Activated CD4-positive, alpha-beta T cell treated with anti-CD3 and anti-CD28 coated beads, Interleukin-2, amount 50 U/mL, for 1 hour (primary cell): ENCODE data around the gene COQ5.
A peak's percentile ranks its signal among the peaks of the same experiment; 100 is the strongest.
"Not testable (repeated sequence)": the region's sequence is repeated elsewhere in the genome, so short reads cannot be mapped to it uniquely, and the experiment has no call there.

Experiments used
- DNase-seq: peaks from one replicate; pipeline ENCODE4 v3.0.0-alpha.2; 2020

The COQ5 gene, protein sequence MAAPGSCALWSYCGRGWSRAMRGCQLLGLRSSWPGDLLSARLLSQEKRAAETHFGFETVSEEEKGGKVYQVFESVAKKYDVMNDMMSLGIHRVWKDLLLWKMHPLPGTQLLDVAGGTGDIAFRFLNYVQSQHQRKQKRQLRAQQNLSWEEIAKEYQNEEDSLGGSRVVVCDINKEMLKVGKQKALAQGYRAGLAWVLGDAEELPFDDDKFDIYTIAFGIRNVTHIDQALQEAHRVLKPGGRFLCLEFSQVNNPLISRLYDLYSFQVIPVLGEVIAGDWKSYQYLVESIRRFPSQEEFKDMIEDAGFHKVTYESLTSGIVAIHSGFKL

DNA sequence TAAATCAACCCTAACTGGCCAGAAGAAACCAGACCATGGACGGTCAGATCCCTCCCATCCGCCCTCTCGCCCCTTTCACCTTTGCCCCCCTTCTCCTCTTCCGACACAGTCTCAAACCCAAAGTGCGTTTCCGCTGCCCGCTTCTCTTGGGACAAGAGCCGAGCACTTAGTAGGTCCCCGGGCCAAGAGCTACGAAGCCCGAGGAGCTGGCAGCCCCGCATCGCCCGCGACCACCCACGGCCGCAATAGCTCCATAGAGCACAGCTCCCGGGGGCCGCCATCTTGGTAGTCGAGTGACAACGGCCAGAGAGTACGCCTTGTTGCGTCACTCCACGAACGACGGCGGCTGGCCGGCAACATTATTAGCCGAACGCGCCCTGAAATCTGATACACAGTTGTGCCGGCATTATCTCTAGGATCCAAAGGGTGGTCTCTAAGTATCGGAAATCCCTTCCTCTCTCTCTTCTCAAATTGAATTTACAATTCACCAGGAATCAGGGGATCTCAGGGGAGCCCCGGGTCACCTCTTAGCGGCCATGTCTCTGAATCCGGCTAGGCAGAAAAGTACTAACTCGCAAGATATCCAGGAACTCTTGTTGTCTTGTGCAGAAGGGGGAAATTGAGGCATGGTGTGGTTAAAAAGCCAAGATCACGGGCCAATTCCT lies at the start of gene COQ5:
TSS of gene COQ5 (minus strand) at position 298 of the 665 bp plus-strand sequence. CDS start at position 281, 17 bp downstream.
- DNase-seq, result peak; percentile 83

DNA sequence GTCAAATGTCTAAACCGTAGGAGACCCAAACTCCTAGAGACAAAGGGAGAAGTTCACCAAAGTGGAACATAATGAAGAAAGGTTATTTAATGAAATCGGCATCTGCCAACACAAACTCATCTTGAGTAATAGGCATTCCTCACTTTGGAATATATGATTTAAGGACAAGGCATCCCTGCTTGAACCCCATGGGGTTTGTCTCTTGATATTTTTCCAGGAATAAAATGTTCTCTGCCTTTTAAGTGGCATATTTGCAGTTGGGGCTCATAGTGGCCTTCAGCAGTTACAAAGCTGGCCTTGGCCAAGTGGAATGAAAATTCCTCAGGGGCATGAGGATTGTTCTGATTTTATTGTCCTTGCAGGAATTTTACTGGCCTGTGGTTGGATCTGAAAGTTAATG lies 45.1 kb upstream of the COQ5 start:
- no peak for DNase-seq

DNA sequence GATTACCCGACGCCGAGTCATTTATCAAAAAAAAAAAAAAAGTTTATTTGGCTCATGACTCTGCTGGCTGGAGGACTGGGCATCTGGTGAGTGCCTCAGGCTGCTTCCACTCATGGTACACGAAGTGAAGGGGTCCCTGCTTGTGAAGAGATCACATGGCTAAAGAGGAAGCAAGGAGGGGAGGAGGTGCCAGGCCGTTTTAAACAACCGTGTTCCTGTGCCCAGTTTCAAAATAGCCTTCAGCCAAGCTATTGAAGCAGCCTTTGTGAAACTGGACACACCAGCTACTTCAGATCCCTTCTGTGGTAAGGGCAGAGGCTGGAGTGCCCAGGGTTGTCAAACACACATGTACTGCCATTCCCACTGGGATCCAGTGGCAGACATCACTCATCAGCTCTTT lies 44.6 kb upstream of the COQ5 start:
- DNase-seq, result no peak

DNA sequence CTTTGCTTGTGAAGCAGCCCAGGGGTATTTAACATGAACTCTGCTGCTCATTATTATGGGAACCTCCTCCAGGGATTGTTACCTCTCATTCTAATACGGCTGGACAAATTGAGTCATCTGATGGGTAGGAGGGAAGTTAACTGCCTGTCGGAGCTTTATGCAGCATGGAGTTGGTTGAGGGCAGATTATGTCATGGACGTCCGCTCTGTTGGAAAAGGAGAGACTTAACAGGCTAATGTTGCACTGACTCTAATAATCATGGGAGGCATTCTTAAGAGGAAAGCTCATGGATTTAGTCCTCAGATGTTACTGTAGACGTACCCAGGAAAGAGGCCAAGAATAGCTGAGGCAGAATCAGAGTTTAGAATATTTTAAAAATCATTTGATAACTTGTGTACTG lies 42.3 kb upstream of the COQ5 start:
- no peak for DNase-seq

DNA sequence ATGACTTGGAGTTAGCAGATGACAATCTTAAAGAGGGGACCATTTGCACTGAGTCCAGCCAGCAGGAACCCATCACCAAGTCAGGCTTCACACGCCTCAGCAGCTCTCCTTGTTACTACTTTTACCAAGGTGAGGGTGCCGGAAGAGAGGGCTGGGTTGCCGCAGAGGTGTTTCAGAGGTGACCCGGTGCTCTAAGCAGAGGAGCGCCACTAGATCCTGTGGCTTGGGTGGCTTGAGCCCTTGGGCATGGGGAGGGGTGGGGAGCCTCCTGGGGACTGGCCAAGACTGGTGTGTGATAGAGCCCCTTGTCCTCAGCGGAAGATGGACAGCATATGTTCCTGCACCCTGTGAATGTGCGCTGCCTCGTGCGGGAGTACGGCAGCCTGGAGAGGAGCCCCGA lies 34.5 kb upstream of the COQ5 start:
- DNase-seq, result no peak

DNA sequence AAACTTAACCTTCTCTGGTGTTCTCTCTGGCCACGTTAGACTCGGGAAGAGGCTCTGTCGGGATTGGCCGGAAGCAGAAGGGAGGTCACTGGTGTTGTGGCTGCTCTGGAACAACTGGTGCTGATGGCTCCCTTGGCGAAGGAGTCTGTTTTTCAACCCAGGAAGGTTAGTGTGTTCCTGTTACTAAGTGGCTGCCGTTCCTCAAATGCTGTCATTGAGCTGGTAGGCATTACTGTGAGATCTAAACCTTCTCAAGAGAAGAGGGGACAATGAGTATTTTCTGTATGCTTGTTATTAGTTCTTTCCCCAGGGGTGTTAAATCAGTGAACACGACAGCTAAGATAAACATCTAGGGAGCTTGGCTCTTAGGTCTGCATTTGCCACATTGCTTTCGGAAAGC lies 33.9 kb upstream of the COQ5 start:
- no peak for DNase-seq

DNA sequence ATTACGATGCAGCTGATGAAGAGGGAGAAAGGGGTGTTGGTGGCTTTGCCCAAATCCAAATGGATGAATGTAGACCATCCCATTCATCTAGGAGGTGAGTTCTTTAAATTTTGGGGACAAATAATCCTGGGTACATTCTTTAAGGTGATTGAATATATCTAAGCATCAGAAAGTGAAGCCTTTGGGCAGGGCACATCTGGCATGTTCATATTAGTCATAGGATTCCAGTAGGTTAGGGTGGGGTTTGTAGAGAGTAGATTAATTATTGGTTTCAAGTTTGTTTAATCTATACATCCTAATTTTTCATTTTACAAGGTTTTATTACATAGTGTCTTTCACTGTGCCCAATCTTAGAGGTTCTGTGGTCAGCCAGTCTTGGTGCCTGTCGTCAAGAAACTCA lies 28.6 kb upstream of the COQ5 start:
- no peak for DNase-seq

DNA sequence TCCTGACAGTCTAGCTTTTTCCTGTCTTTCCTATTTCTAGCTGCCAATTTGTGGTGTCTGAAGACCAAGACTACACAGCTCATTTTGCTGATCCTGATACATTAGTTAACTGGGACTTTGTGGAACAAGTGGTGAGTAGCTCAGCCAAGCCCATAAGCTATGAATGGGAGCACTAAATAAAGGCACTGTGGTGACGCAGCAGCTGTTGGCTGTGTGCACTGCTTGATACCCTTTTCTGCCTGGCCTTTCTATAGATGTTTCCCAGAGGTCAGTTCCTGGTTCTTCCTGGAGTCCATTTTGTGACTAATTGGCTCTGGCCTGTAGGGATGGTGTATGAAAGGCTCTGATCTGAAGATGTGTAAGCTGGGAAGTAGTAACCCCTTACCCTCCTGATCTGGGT lies 25.7 kb upstream of the COQ5 start:
- DNase-seq, result no peak

DNA sequence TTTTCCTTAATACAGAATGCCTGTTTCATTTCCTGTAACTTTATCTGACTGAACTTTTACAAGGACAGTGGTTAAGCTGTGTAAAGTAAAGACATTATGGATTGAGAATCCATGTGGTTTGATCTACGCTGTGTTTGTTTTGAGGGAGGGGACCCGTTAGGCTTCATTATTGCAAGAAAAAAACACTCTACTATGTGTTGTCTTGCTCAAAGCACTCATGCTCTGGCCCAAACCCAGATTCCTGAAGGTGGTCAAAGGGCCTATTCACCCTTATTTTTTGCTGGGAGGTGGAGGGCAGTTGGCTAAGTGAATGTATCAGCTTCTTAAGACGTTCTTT lies 17.1 kb upstream of the COQ5 start:
- DNase-seq, result no peak

DNA sequence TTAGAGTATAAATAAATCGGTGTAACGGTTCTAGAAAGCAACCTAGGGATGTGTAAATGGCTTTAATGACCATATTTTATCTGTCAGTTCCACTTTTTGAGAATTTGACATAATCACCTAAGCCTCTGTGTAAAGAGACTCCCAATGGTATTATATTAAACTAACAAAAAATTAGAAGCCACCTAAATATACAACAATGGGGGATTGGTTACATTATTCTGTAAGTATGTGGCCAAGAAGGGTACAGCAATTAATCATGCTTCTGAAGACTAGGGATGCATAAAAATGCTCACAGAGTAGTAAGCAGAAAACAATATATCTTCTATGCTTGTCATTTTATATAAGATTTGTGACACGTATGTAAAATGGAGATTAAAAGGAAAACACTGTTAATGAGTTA lies 15.7 kb upstream of the COQ5 start:
- DNase-seq, result no peak

DNA sequence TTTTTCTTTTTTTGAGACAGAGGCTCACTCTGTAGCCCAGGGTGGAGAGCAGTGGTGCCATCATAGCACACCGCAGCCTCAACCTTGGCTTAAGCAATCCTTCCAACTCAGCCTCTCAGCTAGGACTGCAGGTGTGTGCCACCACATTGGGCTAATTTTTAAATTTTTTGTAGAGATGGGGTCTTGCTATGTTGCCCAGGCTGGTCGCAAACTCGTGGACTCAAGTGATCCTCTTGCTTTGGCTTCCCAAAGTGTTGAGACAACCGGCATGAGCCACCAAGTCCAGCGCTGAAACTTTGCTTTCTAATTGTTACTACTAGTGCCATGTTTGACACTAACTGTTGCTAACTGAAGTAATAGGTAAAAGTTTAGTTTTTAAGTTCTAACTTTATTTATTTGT lies 13.2 kb upstream of the COQ5 start:
- no peak for DNase-seq

DNA sequence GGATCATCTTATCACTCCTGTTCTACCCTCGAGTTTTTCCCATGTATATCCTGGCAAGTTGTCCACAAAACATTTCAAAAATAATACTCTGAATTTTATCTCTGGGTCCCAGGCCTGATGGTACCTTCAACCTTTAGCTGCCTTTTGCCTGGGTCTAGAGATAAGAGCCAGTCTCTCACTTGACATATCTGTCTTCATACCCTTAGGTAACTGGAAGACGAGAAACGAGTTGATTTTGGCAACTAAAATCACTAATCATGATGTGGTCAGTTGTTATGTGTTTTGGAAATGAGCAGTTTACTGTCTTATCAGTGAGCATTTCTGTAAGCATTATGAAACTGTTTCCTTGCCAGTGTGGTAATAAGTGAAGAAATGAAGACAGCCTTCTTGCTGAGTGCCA lies 11.5 kb upstream of the COQ5 start:
- DNase-seq, result no peak

DNA sequence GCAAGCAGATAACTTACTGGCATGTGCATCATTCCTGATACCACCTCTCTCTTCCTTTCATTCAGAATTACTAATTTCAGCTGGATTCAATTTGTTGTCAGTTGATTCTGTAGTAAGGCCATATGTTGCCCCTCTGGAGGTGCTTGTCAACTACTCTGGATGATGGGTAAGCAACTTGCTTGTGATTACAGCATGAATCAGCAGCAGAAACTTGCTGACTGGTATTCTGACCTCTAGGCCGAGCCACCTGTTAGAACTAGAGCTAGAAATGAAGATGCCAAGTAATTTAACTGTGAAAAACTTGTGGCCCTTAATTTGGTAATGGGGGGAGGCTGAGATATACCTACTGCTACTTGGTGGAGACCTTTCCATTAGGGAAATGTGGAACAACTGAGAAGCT lies 10.3 kb upstream of the COQ5 start:
- DNase-seq, result no peak

DNA sequence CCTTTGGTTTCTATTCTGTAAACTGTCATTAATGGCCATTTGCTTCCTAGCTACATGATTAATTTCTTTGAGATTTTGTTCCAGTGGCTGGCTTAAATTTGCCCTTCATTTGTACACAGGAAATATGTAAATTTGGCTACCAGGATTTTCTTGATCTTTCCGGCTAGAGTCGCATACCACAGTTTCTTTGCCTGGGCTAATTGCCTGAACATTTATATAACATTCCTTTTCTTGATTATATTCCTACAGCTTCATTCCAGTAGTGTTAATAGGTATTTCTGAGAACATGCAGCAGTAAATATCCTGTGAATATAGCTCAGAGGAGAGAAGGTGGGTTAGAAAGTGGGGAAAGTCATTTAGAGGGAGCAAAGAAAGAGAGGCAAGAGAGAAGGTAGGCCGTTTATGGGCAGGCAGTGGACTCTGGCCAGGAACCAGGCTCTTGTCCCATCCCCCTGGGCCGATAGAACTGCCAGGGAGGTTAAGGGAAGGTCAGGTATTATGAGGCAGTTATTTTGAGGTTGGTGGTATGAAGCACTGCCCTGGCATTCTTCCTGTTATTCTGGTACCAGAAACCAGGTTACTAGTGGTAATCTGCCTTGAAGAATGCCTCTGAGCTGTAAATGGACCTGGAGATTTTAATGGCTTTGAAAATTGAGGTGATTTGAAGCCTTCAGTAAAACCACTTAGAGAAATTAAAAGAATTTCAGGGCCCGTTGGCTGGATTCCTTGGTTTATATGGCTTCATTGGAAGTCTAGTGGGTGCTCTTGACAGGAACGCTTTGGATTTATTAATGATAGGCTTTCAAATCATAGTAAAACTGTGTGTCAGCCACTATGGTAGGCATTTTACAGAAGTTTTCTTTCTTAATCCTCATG lies 9.6 kb upstream of the COQ5 start:
- no peak for DNase-seq

DNA sequence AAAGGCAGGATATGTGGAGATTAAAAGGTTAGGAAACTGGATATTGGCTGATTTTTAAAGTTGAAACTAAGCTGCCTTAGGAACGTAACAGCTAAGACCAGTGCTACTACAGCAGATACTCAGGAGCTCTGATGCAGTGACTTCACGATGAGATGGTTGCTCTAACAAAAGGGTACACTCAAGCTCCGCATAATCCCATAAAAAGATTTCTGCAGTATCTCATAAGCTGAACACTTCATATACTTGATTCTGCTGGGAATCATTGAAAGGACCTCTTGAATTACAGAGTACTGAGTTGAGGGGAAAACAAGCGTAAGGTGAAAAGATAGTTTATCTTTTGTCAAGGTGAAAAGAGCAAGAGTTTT lies 8.9 kb upstream of the COQ5 start:
- DNase-seq, result no peak

DNA sequence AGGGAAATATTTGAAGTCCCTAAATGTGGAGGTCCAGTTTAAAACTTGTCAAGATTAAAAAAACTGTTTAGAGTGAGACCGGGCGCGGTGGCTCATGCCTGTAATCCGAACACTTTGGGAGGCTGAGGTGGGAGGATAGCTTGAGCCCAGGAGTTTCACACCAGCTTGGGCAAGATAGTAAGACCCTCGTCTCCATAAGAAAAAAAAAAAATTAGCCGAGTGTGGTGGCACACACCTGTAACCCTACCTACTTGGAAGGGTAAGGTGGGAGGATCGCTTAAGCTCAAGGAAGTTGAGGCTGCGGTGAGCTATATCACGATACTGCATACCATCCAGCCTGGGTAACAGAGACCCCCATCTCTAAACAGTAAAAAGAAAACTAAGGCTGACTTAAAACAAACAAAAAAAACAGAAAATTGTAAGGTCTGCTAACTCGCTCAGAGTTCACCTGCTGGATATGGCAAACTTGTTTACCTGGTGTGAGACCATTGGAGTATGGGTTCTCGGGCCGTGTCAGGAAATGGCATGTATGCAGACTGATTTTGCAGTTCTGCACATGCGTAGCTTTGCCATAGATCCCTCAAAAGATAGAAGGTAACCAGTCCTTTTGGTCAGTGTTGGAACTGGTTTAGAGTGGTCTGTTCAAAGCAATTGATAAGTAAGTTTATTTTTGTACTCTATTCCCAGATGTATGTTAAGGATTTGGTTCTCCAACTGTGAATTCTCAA lies 7.3 kb upstream of the COQ5 start:
- DNase-seq, result peak; percentile 24

DNA sequence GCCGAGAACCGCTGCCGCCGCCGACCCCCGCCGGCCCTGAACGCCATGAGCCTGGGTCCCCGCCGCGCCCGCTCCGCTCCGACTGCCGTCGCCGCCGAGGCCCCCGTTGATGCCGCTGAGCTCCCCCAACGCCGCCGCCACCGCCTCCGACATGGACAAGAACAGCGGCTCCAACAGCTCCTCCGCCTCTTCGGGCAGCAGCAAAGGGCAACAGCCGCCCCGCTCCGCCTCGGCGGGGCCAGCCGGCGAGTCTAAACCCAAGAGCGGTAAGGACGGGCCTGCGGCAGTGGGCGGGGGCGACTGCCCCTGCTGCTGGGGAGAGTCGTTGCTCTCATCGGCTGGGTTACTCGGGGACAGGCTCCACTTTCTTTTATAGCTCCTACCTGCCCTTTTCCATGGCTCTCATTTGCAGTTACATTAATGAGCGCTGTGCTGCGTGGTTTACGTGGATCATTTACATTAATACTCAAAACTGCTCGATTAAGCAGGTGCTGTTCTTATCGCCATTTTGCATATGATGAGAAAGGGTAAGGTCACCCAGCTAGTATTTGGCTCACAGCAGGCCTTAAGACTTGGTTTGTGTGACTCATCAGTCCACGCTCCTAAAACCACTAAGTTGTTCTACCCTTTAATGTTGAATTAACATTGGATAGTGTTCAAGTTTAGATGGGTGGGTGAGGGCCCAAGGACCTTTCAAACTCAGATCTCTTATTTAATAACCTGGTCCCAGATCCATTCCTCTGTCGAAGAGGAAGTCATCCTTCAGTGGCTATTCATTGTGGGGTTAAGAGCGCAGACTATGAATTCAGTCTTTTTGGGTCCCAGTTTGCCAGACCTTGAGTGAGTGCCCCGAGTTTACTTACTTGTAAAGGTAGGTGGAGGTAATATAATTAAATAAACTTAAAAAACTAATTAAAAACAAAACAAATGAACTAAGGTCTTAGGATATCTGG lies 6.0 kb upstream of the COQ5 start:
- DNase-seq, result peak; percentile 49

DNA sequence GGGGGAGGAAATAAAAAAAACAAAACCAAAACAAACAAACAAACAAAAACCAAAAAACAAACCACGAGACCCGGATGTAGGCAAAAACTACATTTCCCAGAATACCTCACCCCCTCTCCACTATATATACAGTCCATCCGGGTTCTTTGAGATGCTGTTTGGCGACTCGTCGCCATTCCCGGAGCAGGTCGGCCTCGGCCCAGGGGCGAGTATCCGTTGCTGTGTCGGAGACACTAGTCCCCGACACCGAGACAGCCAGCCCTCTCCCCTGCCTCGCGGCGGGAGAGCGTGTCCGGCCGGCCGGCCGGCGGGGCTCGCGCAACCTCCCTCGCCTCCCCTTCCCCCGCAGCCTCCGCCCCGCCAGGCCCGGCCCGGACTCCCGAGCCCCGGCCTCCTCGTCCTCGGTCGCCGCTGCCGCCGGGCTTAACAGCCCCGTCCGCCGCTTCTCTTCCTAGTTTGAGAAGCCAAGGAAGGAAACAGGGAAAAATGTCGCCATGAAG lies 5.3 kb upstream of the COQ5 start, which contains the start of gene RNF10:
TSS of gene RNF10 (plus strand) at position 154 of the 500 bp plus-strand sequence. CDS start 456 bp downstream, outside the sequence.
- peak; percentile 65 for DNase-seq

DNA sequence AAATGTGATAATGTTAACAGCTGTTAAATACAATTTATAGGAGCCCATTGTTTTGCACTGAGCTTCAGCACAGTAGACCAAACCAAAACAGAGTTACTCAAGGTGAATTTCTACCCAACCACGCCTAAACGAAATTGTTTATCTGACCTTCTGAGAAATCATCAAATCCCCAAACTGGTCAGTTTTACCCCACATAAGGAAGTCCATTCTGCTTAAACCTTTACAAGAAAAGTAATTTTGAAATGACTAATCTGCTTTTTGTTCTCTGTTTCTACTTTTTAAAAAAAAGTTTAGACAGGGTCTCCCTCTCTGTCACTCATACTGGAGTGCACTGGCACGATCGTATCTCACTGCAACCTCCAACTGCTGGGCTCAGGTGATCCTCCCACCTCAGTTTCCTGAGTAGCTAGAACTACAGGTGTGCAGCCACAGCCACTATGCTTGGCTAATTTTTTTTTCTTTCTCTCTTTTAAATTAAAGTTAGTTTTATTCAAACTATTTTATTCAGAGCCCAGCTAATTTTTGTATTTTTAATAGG lies 3.8 kb upstream of the COQ5 start:
- no peak for DNase-seq

DNA sequence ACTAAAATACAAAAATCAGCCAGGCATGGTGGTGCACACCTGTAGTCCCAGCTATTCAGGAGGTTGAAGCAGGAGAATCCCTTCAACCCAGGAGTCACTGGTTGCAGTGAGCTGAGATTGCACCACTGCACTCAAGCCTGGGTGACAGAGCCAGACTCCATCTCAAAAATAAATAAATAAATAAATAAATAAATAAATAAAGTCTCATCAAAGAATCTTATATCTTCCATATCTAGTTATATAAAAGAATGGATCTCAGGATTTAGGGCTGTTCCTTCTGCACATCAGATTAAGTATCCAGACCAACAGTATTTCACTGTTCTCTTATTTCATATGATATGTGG lies 1.4 kb upstream of the COQ5 start:
- not testable (repeated sequence) for DNase-seq

DNA sequence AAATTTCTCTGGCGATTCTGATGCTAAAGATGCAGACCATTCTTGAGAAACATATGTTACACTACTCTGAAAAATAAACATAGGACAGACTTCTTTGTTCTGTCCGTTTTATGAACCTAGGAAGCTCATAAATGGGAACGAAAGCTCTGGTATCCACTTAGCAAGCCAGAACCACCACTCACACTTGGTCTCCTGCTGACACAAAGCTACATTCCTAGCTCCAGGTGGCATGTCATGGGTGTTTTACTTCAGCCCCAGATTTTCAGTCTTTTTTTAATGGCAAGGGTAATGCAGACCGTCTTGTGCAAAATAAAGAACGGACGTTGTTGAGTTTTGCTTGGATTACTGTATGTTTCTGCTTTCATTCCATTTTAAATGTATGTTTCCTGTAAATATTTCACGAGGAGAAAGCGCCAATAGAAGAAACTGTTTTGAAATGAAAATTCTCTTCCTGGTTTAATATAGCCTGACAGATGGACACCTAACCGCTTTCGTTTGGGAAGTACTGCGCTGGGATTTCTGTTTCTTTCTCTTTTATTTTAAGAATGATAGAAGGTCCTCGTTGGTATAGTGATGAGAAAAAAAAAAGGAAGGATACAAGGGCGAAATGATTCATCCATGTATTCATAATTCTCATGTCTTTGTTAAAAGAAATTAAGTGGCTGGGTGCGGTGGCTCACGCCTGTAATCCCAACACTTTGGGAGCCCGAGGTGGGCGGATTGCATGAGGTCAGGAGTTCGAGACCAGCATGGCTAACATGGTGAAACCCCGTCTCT lies 871 bp upstream of the COQ5 start:
- DNase-seq, result no peak
